ENCODE measurements around the gene SUFU. TPM values are rescaled to one million over a fixed set of nuclear protein-coding genes. Genes with fewer than 3 reads are reported as not detected.

SUFU gene
- total and polyA plus RNA-seq, 2 of the 4 experiments (the other 2 are of a cell fraction): 2.2 to 11.0 TPM

GRCh38 chr10:102501201-102502028 lies 2.4 kb upstream of the SUFU start:
- peak overlapping the region; percentile 60 for H3K4me3 ChIP-seq (ENCODE audit: insufficient read depth, low read depth, low read length)
- peak overlapping the region; percentile 45 for H2AFZ ChIP-seq (replicated peaks; ENCODE audit: low read length, poor library complexity)
- TSS peak; percentile 28 for BruUV-seq (replicated peaks)
- ATAC-seq (ENCODE audit: low read depth) (no peak), DNase-seq (peak; percentile 25)
- H3K79me1 ChIP-seq (ENCODE audit: low read depth in 1 of 2, low read length in 2 of 2): peaks cover 5 to 50% of the 10 kb centered on the region in 2 experiments
- no peaks in the 10 kb centered on the region for H3K9me3 ChIP-seq (ENCODE audit: control insufficient read depth, insufficient read depth, low read length)
- H3K56ac ChIP-seq (ENCODE audit: extremely low read depth, insufficient read depth, low read length): peak overlapping the region; percentile 75
- in situ Hi-C loops (cut with MboI; ENCODE audit: low sequenced_read_pairs) (no loop called here), dilution Hi-C loops (cut with HindIII; ENCODE audit: low sequenced_read_pairs, unreplicated experiment) (loop anchor here (10.0 kb wide), 1 partner anchor 73 kb away; no protein-coding TSS in a partner anchor), intact Hi-C loops (cut with micrococcal nuclease) (loop anchor here (1.0 to 5.0 kb wide), 2 partner anchors 175 to 211 kb away; partner anchors contain the start of genes ARL3 and SFXN2)
- peak overlapping the region; percentile 81 for H3K23ac ChIP-seq (ENCODE audit: low read depth, low read length)
- no peaks in the 10 kb centered on the region for H3K27me3 ChIP-seq (ENCODE audit: control insufficient read depth, insufficient read depth, low read length)
- H4K8ac ChIP-seq (ENCODE audit: low read depth in 2 of 2, low read length in 2 of 2): peak overlapping the region; percentile 7 to 62; a peak in 3 of 4 replicates
- no peak overlapping the region for H3K18ac ChIP-seq (ENCODE audit: low read depth, low read length)
- H3K14ac ChIP-seq (replicated peaks; ENCODE audit: low read depth, low read length): peak overlapping the region; percentile 87
- CTCF ChIA-PET: no interaction called here
- no peak for TF ChIP-seq RCOR1 (IDR thresholded peaks at IDR 0.05; ENCODE audit: insufficient replicate concordance, low read length)
- no peak for TF ChIP-seq SMC3 (IDR thresholded peaks at IDR 0.05; ENCODE audit: low read depth, low read length)
- TF ChIP-seq POLR2A (IDR thresholded peaks at IDR 0.05; ENCODE audit: low read depth, low read length): peak; percentile 68
- H4K91ac ChIP-seq (ENCODE audit: insufficient read depth, low read depth, low read length): 0 out of 2 replicates have a peak overlapping the region, but pooled peaks have one; percentile 7
- peaks cover 61% of the 10 kb centered on the region for H4K20me1 ChIP-seq (ENCODE audit: insufficient read depth, low read length)
- peak overlapping the region; percentile 68 for H3K27ac ChIP-seq (ENCODE audit: insufficient read depth, low read length)
- POLR2A ChIA-PET (ENCODE audit: unreplicated experiment): no interaction called here
- H3K4me1 ChIP-seq (ENCODE audit: control insufficient read depth, insufficient read depth, low read length): peaks cover 3% of the 10 kb centered on the region
- H2AK5ac ChIP-seq (ENCODE audit: low read depth, low read length): peak overlapping the region; percentile 65; the same call in 1 of the 2 replicates
- H2BK20ac ChIP-seq (ENCODE audit: low read depth, low read length): no peak overlapping the region
- H2BK15ac ChIP-seq (ENCODE audit: low read depth, low read length): no peak overlapping the region
- peak overlapping the region; percentile 91 for H3K9ac ChIP-seq (ENCODE audit: low read depth, low read length)
- WGBS, 2 experiments (ENCODE audit: extremely low coverage in 2 of 2, insufficient read length in 1 of 2): 1% methylated on average over 15 of the region's 23 CpGs; no CpG with 5 or more reads in 1 of the 2 experiments
- H3K36me3 ChIP-seq (ENCODE audit: control insufficient read depth, insufficient read depth, low read length): no peaks in the 10 kb centered on the region
- peak overlapping the region; percentile 9 for H2BK5ac ChIP-seq (ENCODE audit: low read depth, low read length, poor library complexity, severe bottlenecking)
- peak overlapping the region; percentile 80 for H2AK9ac ChIP-seq (replicated peaks; ENCODE audit: low read depth, low read length, poor library complexity)
- peaks cover 8% of the 10 kb centered on the region; the same call in 1 of the 2 replicates for H3K9me1 ChIP-seq (ENCODE audit: insufficient read depth, low read length)
- H3K4ac ChIP-seq (ENCODE audit: low read depth, low read length): peak overlapping the region; percentile 82
- H3K4me2 ChIP-seq (ENCODE audit: low read depth, low read length): peak overlapping the region; percentile 96
- H2BK120ac ChIP-seq (ENCODE audit: low read depth, low read length): no peak overlapping the region
- H4K5ac ChIP-seq (ENCODE audit: low read depth, low read length): peak overlapping the region; percentile 22; the same call in 1 of the 2 replicates

Measured in IMR-90 (cell line).